ENCODE measurements around the gene CBX6.

Gene CBX6

GRCh38 chr22:38866024-38866398 is 6.0 kb downstream of the CBX6 start:
- TF ChIP-seq CTCF (IDR thresholded peaks at IDR 0.05): no peak
- Histone ChIP-seq H3K27me3 (no peaks in the 10 kb centered on the region), H3K9me3 (no peaks in the 10 kb centered on the region), H3K36me3 (peaks cover 32 to 48% (median 42%) of the 10 kb centered on the region in 3 donors), H3K27ac (peak overlapping the region in 1 of 2 donors; percentile 20), H3K4me3 (no peak overlapping the region), H3K4me1 (peaks cover 10 to 100% (median 74%) of the 10 kb centered on the region in 4 donors)
- DNase-seq: peak; percentile 16 to 62
- intact Hi-C loops (cut with DNase I; ENCODE audit: low total_unique reads): loop anchor here (5.0 kb wide), 2 partner anchors 136 to 256 kb away; no protein-coding TSS in a partner anchor

- no peak for TF ChIP-seq CTCF (IDR thresholded peaks at IDR 0.05)
- intact Hi-C loops (cut with DNase I; ENCODE audit: low total_unique reads): loop anchor here (5.0 kb wide), 2 partner anchors 137 to 257 kb away; no protein-coding TSS in a partner anchor
- Histone ChIP-seq H3K4me3 (peak overlapping the region in 1 of 2 donors; percentile 17), H3K27ac (peak overlapping the region; percentile 20 to 63), H3K9me3 (no peaks in the 10 kb centered on the region), H3K27me3 (no peaks in the 10 kb centered on the region), H3K36me3 (peaks cover 32 to 48% (median 42%) of the 10 kb centered on the region in 3 donors), H3K4me1 (peaks cover 10 to 94% (median 68%) of the 10 kb centered on the region in 4 donors)
- peak; percentile 17 to 60 for DNase-seq
These were observed 6.6 kb downstream of the CBX6 start for GRCh38 chr22:38865201-38866023.

GRCh38 chr22:38864361-38865191 is 7.4 kb downstream of the CBX6 start:
- no peak for TF ChIP-seq CTCF (IDR thresholded peaks at IDR 0.05)
- no peaks in the 10 kb centered on the region for H3K9me3 ChIP-seq
- H3K36me3 ChIP-seq: peaks cover 27 to 44% (median 37%) of the 10 kb centered on the region in 3 donors
- intact Hi-C loops (cut with DNase I; ENCODE audit: low total_unique reads): loop anchor here (5.0 kb wide), 3 partner anchors 97 to 258 kb away; no protein-coding TSS in a partner anchor
- H3K27me3 ChIP-seq: no peaks in the 10 kb centered on the region
- DNase-seq: peak; percentile 21 to 83
- peak overlapping the region in 1 of 2 donors; percentile 17 for H3K4me3 ChIP-seq
- peak overlapping the region; percentile 20 to 63 for H3K27ac ChIP-seq
- H3K4me1 ChIP-seq: peaks cover 10 to 86% (median 60%) of the 10 kb centered on the region in 4 donors

- Histone ChIP-seq H3K4me3 (no peak overlapping the region), H3K36me3 (peaks cover 22 to 37% (median 29%) of the 10 kb centered on the region in 3 donors), H3K4me1 (peaks cover 5 to 77% (median 51%) of the 10 kb centered on the region in 4 donors), H3K27ac (peak overlapping the region; percentile 20 to 55), H3K9me3 (no peaks in the 10 kb centered on the region), H3K27me3 (no peaks in the 10 kb centered on the region)
- no peak for TF ChIP-seq CTCF (IDR thresholded peaks at IDR 0.05)
- DNase-seq: peak; percentile 18 to 66
- intact Hi-C loops (cut with DNase I; ENCODE audit: low total_unique reads): loop anchor here (5.0 kb wide), 1 partner anchor 96 kb away; no protein-coding TSS in a partner anchor
These were observed 8.4 kb downstream of the CBX6 start for GRCh38 chr22:38863531-38864131.
